SK-N-SH treated with all-trans-retinoic acid at 6 μM for 48 hours (cell line): ENCODE data around the gene ZNF205.

Experiments used
- ATAC-seq: fragments of 200-7000 bp; cut with Tn5 transposase; 3 replicates; pipeline ENCODE4 v1.9.1; 2020; ENCODE audit warnings: mild to moderate bottlenecking, moderate library complexity
- ARNTL ChIP-seq: fragments of 450-650 bp; formaldehyde crosslinking; IDR thresholded peaks from 2 replicates; pipeline ENCODE4 v1.5.0; 2020; ENCODE audit warnings: low read depth, mild to moderate bottlenecking, moderate library complexity, borderline replicate concordance
- BACH2 ChIP-seq: fragments of 250-450 bp; sonication (Bioruptor Pico); IDR thresholded peaks from 2 replicates; pipeline ENCODE4 v1.9.0; 2021; ENCODE audit warnings: mild to moderate bottlenecking, borderline replicate concordance
- CREB5 ChIP-seq: fragments of 250-450 bp; sonication (Bioruptor Pico); IDR thresholded peaks from 2 replicates; pipeline ENCODE4 v1.5.1; 2020; ENCODE audit warnings: low read depth, mild to moderate bottlenecking, moderate library complexity
- CSDC2 ChIP-seq: fragments of 250-450 bp; sonication (Bioruptor Pico); IDR thresholded peaks from 2 replicates; pipeline ENCODE4 v1.5.0; 2020; ENCODE audit warnings: mild to moderate bottlenecking, moderate library complexity
- CSRNP3 ChIP-seq: fragments of 250-450 bp; sonication (Bioruptor Pico); IDR thresholded peaks from 2 replicates; pipeline ENCODE4 v1.5.1; 2021; ENCODE audit warnings: mild to moderate bottlenecking, moderate library complexity
- ESRRG ChIP-seq: fragments of 250-450 bp; sonication (Bioruptor Pico); IDR thresholded peaks from 2 replicates; pipeline ENCODE4 v1.6.1; 2021; ENCODE audit warnings: mild to moderate bottlenecking
- GLIS3 ChIP-seq: fragments of 250-450 bp; sonication (Bioruptor Pico); IDR thresholded peaks from 2 replicates; pipeline ENCODE4 v1.5.0; 2020; ENCODE audit warnings: mild to moderate bottlenecking, moderate library complexity
- ISL1 ChIP-seq: fragments of 250-450 bp; sonication (Bioruptor Pico); IDR thresholded peaks from 2 replicates; pipeline ENCODE4 v2.1.2; 2022; ENCODE audit warnings: mild to moderate bottlenecking, moderate library complexity
- OSR1 ChIP-seq: fragments of 250-450 bp; sonication (Bioruptor Pico); IDR thresholded peaks from 2 replicates; pipeline ENCODE4 v1.8.0; 2022; ENCODE audit warnings: moderate library complexity, mild to moderate bottlenecking, inconsistent platforms
- PATZ1 ChIP-seq: fragments of 250-450 bp; sonication (Bioruptor Pico); IDR thresholded peaks from 2 replicates; pipeline ENCODE4 v1.8.0; 2020; ENCODE audit warnings: mild to moderate bottlenecking, moderate library complexity, borderline replicate concordance
- POU6F1 ChIP-seq: fragments of 250-450 bp; sonication (Bioruptor Pico); IDR thresholded peaks from 2 replicates; pipeline ENCODE4 v1.8.0; 2021; ENCODE audit warnings: low read depth, mild to moderate bottlenecking, moderate library complexity, borderline replicate concordance
- PPARA ChIP-seq: fragments of 250-450 bp; sonication (Bioruptor Pico); IDR thresholded peaks from 2 replicates; pipeline ENCODE4 v1.5.0; 2020; ENCODE audit warnings: mild to moderate bottlenecking, borderline replicate concordance
- RARB ChIP-seq: fragments of 250-450 bp; sonication (Bioruptor Pico); IDR thresholded peaks from 2 replicates; pipeline ENCODE4 v1.8.0; 2021; ENCODE audit warnings: mild to moderate bottlenecking, moderate library complexity
- SNAI2 ChIP-seq: fragments of 250-450 bp; sonication (Bioruptor Pico); IDR thresholded peaks from 2 replicates; pipeline ENCODE4 v1.5.0; 2020; ENCODE audit warnings: mild to moderate bottlenecking, moderate library complexity
- TCF4 ChIP-seq: fragments of 250-450 bp; sonication (Bioruptor Pico); IDR thresholded peaks from 2 replicates; pipeline ENCODE4 v1.8.0; 2021; ENCODE audit warnings: mild to moderate bottlenecking, moderate library complexity, borderline replicate concordance
- TOX ChIP-seq: fragments of 250-450 bp; sonication (Bioruptor Pico); IDR thresholded peaks from 2 replicates; pipeline ENCODE4 v1.8.0; 2021; ENCODE audit warnings: mild to moderate bottlenecking, moderate library complexity, borderline replicate concordance
- ZC3H10 ChIP-seq: fragments of 250-450 bp; sonication (Bioruptor Pico); IDR thresholded peaks from 2 replicates; pipeline ENCODE4 v1.5.1; 2021; ENCODE audit warnings: mild to moderate bottlenecking, moderate library complexity
- ZFP3 ChIP-seq: fragments of 250-450 bp; sonication (Bioruptor Pico); IDR thresholded peaks from 2 replicates; pipeline ENCODE4 v1.5.0; 2020; ENCODE audit warnings: mild to moderate bottlenecking, moderate library complexity
- ZFP30 ChIP-seq: fragments of 450-650 bp; formaldehyde crosslinking; IDR thresholded peaks from 2 replicates; pipeline ENCODE4 v1.5.0; 2022; ENCODE audit warnings: mild to moderate bottlenecking, moderate library complexity
- ZNF565 ChIP-seq: fragments of 450-650 bp; formaldehyde crosslinking; conservative IDR thresholded peaks from 2 replicates; pipeline ENCODE4 v1.5.0; 2020; ENCODE audit warnings: low read depth, mild to moderate bottlenecking, moderate library complexity
- ZNF70 ChIP-seq: fragments of 450-650 bp; formaldehyde crosslinking; IDR thresholded peaks from 2 replicates; pipeline ENCODE4 v1.5.0; 2020; ENCODE audit warnings: mild to moderate bottlenecking, moderate library complexity
- ZNF8 ChIP-seq: fragments of 450-650 bp; formaldehyde crosslinking; IDR thresholded peaks from 2 replicates; pipeline ENCODE4 v1.5.0; 2020; ENCODE audit warnings: mild to moderate bottlenecking, moderate library complexity
- TF ChIP-seq, protein P1 (sequence below): fragments of 250-450 bp; sonication (Bioruptor Pico); IDR thresholded peaks from 2 replicates; pipeline ENCODE4 v1.5.0; 2020; ENCODE audit warnings: mild to moderate bottlenecking, moderate library complexity

Gene ZNF205

DNA sequence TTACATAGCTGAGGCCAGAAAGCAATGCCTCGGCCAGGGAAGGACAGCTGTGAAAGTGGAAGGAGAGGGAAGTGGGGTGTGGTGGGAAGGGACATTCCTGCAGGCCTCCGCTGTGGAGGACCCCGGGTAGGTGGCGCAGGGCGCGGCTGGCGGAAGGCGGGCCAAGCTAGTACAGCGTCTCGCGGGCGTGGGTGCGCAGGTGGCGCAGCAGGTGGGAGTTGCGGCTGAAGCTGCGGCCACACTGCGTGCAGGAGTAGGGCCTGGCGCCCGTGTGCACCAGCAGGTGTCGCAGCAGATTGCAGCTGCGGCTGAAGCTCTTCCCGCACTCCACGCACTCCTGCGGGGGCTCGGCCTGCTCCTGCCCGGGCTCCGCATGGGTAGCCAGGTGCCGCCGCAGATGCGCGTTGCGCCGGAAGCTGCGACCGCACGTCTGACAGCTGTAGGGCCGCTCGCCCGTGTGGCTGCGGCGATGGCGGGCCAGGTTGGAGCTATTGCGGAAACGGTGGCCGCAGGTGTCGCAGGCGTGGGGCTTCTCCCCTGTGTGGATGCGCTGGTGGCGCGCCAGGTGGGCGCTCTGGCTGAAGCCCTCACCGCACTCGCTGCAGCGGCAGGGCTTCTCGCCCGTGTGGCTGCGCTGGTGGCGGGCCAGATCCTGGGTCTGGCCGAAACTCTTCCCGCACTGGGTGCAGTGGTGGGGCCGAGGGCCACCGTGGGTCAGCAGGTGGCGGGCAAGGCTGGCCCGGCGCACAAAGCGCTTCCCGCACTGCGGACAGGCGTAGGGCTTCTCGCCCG lies 23.3 kb upstream of the ZNF205 start:
- ATAC-seq, result no peak
- TF ChIP-seq ISL1 (CRISPR knock-in tag) (no peak), RARB (no peak), POU6F1 (CRISPR knock-in tag) (no peak), ZFP30 (no peak), ESRRG (CRISPR knock-in tag) (no peak), CREB5 (CRISPR knock-in tag) (no peak), GLIS3 (CRISPR knock-in tag) (no peak), ZFP3 (no peak), ARNTL (CRISPR knock-in tag) (no peak), PATZ1 (CRISPR knock-in tag) (no peak), ZNF565 (CRISPR knock-in tag) (no peak), OSR1 (CRISPR knock-in tag) (no peak), ZC3H10 (CRISPR knock-in tag) (no peak), SNAI2 (CRISPR knock-in tag) (no peak), TOX (CRISPR knock-in tag) (no peak), CSDC2 (CRISPR knock-in tag) (no peak), ZNF8 (no peak), BACH2 (CRISPR knock-in tag) (no peak)
- TF ChIP-seq, protein P1, sequence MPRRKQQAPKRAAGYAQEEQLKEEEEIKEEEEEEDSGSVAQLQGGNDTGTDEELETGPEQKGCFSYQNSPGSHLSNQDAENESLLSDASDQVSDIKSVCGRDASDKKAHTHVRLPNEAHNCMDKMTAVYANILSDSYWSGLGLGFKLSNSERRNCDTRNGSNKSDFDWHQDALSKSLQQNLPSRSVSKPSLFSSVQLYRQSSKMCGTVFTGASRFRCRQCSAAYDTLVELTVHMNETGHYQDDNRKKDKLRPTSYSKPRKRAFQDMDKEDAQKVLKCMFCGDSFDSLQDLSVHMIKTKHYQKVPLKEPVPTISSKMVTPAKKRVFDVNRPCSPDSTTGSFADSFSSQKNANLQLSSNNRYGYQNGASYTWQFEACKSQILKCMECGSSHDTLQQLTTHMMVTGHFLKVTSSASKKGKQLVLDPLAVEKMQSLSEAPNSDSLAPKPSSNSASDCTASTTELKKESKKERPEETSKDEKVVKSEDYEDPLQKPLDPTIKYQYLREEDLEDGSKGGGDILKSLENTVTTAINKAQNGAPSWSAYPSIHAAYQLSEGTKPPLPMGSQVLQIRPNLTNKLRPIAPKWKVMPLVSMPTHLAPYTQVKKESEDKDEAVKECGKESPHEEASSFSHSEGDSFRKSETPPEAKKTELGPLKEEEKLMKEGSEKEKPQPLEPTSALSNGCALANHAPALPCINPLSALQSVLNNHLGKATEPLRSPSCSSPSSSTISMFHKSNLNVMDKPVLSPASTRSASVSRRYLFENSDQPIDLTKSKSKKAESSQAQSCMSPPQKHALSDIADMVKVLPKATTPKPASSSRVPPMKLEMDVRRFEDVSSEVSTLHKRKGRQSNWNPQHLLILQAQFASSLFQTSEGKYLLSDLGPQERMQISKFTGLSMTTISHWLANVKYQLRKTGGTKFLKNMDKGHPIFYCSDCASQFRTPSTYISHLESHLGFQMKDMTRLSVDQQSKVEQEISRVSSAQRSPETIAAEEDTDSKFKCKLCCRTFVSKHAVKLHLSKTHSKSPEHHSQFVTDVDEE (CRISPR knock-in tag), result no peak

DNA sequence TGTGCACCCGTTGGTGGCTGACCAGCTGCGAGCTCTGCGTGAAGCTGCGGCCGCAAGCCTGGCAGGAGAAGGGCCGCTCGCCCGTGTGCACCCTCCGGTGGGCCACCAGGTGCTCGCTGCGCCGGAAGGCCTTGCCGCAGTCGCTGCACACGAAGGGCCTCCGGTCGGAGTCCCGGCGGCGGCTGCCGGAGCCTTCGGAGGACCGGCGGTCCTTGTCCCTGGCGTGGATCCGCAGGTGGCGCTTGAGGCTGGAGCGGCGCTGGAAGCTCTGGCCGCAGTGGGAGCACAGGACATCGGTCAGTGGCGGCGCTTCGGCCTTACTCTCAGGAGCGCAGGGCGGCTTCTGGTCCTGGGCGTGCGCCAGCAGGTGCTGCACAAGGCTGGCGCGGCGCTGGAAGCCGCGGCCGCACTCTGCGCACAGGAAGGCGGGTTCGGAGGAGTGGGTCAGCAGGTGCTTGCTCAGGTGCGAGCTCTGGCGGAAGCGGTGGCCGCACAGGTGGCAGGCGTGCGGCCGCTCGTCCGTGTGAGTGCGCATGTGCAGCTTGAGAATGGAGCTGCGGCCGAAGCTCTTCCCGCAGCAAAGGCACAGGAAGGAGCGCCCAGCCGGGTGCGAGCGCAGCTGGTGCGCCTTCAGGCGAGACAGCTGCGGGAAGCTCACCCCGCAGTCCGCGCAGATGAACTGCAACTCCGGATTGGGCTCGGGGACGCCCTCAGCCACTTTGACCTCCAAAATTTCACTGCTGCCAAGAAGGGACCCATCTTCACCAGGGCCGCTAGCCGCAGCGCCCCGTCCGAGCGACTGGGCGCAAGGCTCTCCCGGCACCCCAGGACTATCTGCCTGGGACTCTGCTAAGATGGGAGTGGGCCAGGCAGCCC lies 22.4 kb upstream of the ZNF205 start:
- no peak for ATAC-seq
- no peak for TF ChIP-seq ZNF565 (CRISPR knock-in tag)
- TF ChIP-seq ISL1 (CRISPR knock-in tag), result no peak
- no peak for TF ChIP-seq ZFP3
- TF ChIP-seq CSDC2 (CRISPR knock-in tag), result no peak
- TF ChIP-seq GLIS3 (CRISPR knock-in tag), result no peak
- TF ChIP-seq RARB, result no peak
- TF ChIP-seq OSR1 (CRISPR knock-in tag), result no peak
- no peak for TF ChIP-seq ZC3H10 (CRISPR knock-in tag)
- TF ChIP-seq, protein P1 (CRISPR knock-in tag), result no peak
- TF ChIP-seq CSRNP3 (CRISPR knock-in tag), result no peak
- TF ChIP-seq ZNF70, result no peak
- no peak for TF ChIP-seq TCF4 (CRISPR knock-in tag)
- no peak for TF ChIP-seq ESRRG (CRISPR knock-in tag)
- no peak for TF ChIP-seq PPARA (CRISPR knock-in tag)
- TF ChIP-seq PATZ1 (CRISPR knock-in tag), result no peak
- no peak for TF ChIP-seq SNAI2 (CRISPR knock-in tag)
